COLO829 (cell line): ENCODE data around the gene ANKRD24.
"Not testable (repeated sequence)": the region's sequence is repeated elsewhere in the genome, so short reads cannot be mapped to it uniquely, and the experiment has no call there.

Source experiments
- DNase-seq: peaks from one replicate; pipeline ENCODE4 v3.0.0; 2012; ENCODE audit warnings: low spot score

The ANKRD24 gene

DNA sequence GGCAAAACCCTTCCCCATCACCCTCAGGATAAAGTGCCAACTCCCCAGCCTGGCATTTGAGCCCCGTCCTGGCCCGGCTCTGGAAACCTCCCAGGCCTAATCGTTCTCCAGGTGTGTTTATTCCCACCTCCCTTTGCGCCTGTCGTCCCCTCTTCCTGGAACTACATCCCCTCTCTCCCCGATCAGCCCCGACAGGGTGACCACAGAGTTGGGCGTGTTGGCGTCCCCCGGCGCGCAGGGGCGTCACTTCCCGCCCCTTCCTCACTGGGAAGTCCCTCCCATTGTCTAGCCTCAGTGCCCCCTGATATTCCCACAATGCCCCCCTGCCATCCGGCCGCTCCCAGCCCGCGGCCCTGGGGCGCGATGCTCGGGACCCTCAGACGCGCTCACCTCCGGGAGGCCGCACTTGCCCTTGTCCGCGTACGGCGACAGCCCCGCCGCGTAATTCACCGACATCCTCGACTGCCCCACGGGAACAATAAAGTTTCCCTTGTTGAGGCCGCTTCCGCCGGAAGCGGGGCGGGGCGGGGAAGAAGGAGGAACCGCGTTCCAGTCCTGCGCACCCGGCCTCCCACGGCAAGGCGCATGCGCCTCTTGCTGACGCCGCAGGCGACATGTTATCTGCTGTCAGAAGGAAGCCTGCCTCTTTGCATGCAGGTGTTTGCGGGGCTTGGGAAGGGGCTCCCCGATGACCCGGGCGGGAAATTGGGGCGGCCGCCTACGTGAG, at the start of gene ANKRD24, which contains the start of gene SIRT6:
TSS of gene ANKRD24 (plus strand) at position 606 of the 727 bp plus-strand sequence. CDS start 3,737 bp downstream, outside the sequence.
TSS of gene SIRT6 (minus strand) at position 480 of the 727 bp plus-strand sequence. CDS start at position 456, 24 bp downstream.
- DNase-seq: peak; percentile 98

DNA sequence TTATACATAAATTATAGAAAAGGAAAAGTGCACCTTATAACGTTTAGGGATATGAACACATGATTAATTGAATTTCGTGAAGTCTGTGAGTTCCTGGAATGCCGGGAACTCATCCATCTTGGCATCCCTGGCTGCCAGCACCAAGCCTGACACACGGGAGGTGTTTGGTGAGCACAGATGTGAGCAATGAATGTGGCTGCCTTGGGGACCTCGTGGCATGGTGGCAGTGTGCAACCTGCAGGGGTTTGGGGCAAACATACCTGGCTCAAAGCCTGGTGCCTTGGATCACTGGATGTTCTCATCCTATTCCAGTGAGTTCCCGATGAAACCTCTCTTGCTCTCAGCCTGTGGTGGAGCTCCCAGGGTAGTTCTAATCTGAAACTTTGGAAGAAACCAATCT, 48.1 kb upstream of the ANKRD24 start:
- no peak for DNase-seq

DNA sequence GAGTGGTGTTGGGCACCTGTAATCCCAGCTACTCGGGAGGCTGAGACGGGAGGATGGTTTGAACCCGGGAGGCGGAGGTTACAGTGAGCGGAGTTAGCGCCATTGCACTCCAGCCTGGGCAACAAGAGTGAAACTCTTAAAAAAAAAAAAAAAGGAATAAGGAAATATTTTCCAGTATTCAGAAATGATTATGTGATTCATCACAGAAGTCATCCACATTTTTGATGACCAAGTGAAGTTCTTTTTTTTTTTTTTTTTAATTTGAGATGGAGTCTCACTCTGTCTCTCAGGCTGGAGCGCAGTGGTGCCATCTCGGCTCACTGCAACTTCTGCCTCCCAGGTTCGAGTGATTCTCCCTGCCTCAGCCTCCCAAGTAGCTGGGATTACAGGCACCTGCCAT, 47.1 kb upstream of the ANKRD24 start:
- DNase-seq: not testable (repeated sequence)

DNA sequence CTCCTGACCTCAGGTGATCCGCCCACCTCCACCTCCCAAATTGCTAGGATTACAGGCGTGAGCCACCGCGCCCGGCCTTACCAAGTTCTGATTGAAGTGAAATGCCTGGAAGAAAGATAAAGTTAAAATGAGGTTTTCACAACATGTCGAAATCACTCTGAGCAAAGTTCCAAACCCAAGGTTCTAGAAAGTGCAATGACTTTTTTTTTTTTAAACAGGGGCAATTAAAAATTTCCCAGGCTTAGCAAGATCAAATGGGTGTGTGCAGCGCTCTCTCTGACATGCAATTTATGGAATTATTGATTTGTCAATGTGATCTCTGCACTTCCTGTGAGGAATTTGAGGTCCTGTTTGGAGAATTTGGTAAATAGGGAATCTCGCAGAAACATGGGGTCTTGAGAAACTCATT, 45.8 kb upstream of the ANKRD24 start:
- DNase-seq: no peak

DNA sequence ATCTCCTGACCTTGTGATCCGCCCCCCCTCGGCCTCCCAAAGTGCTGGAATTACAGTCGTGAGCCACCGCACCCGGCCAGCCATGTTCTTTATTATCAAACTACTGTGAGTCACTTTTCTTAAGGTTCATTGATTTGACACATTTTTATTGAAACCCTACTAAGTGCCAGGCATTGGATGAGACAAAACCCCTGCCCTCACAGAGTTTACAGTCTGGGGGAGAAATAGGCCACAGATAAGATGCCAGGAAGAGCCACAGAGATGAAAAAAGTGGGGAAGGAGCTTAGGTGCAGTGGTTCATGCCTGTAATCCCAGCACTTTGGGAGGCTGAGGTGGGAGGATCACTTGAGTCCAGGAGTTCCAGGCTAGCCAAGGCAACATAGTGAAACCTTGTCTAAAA, 44.0 kb upstream of the ANKRD24 start:
- DNase-seq: no peak

DNA sequence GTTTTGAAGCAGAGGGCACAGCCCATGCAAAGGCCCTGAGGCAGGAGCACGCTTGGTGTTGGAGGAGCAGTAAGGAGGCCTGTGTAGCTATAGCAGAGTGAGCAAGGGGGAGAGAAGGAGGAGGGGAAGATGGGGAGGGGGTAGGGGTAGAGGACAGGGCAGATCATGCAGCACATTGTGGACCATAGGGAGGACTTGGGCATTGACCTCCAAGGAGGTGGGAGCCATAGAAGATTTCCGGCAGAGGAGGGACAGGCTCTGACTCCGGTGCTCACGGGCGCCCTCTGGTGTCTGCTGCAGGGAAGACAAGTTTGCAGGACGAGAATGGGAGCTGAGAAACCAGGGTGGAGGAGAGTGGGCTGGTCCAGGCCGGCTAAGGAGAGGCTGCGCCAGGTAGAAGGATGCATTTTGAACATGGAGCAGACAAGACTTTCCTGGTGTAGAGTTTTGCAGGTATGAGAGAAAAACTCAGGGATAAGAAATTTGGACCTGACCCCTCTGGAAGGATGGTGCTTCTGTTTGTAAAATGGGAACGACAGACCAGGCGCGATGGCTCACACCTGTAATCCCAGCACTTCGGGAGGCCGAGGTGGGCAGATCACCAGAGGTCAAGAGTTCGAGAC, 42.8 kb upstream of the ANKRD24 start:
- peak; percentile 66 for DNase-seq

DNA sequence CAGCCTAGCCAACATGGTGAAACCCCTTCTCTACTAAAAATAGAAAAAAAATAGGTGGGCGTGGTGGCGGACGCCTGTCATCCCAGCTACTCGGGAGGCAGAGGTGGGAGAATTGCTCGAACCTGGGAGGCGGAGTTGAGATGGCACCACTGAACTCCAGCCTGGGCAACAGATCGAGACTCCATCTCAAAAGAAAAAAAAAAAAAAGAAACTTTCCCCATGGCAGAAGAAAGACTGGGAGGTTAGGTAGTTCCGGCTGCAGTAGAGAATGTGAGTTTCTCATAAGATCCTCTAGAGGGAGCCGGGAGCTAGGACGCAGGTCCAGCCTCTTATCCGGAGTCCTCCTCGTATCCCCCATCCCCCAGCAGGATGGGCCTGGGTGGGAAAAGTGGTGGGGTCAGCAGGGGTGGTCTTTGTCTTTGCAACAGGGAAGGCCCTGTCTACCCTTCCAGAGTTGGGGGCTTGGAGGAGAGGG, 42.2 kb upstream of the ANKRD24 start:
- DNase-seq: peak; percentile 90

DNA sequence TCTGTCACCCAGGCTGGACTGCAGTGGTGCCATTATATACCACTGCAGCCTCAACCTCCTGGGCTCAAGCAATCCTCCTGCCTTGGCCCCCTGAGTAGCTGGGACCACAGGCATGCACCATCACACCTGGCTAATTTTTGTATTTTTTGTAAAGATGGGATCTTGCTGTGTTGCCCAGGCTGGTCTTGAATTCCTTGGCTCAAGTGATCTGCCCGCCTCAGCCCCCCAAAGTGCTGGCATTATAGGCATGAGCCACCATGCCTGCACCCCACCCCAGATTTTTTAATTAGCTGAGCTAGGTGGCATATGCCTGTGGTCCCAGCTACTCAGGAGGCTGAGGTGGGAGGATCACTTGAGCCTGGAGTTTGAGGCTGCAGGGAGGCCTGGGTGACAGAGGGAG, 39.6 kb upstream of the ANKRD24 start:
- DNase-seq: not testable (repeated sequence)

DNA sequence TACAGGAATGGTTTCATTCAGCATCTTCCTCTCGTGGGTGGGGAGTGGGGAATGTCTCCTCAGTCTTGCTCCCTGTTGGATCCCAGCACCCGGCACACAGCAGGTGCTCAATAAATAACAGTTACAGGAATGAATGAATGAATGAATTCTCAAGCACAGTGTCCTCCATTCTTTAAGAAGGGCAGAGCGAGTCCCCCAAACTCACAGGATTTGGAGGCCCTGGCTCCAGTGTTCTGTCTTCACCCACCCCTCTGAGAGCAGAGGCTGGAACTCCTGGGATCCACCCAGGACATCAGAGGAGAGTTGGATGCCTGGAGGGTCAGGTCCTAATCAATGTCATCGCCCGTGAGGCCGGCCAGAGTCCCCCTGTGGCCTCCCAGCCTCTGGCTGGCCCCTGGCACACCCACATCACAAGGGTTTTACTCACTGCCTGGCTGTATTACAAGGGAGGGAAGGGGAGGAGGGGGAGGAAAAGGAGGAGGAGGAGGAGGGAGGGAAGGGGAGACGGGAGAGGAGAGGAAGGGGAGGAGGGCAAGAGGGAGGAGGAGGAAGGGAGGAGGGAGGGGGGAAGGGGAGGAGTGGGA, 37.7 kb upstream of the ANKRD24 start:
- peak; percentile 53 for DNase-seq

DNA sequence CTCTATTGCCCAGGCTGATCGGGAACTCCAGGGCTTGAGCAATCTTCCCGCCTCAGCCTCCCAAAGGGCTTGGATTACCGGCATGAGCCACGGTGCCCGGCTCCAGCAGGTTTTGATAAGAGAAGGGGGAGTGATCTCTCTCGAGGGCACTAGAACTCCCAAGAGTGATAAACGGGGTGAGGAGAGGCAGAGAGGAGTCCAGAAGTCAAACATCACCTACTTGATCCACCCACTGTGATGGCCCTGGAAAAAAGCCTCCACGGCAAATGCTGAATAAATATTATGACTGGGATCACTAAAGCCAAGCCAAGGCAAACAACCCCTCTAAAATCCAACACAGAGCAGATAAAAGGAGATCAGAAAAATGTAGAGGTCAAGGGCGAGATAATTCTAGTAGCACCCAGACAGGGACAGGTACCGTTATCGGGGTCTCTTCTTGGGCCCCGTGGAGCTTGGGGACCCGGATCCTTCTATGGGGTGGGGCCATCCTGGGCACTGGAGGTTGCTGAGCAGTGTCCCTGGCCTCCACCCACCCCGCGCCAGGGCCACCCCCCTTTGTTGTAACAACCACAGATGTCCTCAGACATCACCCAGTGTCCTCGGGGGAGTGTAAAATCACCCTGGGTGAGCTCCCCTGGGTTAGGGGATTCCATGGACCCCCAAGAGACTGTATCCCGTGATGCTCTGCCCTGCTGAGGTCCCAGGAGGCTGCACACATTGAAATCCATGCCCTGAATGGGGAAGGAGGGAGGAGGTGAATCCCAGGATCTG, 32.8 kb upstream of the ANKRD24 start:
- no peak for DNase-seq

DNA sequence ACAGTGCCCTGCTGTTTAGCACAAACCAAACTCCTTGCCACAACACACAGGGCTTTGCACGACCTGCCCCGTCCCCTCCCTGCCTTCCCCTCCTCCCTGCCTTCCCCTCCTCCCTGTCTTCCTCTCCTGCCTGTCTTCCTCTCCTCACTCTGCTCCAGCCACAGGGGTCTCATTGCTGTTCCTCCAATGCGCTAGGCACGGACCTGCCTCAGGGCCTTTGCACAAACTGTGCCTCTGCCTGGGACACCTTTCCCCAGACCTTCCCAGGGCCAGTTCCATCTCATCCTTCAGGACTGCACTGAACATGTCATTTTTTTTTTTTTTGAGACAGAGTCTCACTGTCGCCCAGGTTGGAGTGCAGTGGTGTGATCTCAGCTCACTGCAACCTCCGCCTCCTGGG, 30.9 kb upstream of the ANKRD24 start:
- DNase-seq: no peak

DNA sequence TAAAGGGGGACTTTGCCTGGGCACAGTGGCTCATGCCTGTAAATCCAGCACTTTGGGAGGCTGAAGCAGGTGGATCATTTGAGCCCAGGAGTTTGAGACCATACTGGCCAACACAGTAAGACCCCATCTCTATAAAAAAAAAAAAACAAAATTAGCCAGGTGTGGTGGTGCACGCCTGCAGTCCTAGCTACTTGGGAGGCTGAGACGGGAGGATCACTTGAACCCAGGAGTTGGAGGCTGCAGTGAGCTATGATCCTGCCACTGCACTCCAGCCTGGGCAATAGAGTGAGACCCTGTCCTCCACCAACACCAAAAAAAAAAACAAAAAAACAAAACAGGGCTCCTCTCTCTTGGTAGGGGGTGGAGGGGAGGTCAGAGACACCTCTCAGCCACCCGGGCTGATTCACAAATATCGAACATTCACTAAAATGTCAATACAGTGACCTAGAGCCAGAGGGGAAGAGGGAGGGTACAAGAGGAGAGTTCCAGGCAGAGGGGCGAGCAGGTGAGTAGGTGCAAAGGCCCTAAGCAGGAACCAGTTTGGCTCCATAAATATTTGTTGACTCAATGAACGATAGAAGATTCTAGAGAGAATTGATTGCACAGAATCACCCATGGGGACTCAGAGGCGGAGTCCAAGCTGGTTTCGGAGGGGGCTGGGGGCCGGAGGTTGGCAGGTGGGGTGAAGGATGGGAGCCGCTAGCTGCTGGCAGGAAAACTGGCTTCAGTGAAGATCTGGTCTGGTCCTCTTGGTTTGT, 30.1 kb upstream of the ANKRD24 start:
- no peak for DNase-seq

DNA sequence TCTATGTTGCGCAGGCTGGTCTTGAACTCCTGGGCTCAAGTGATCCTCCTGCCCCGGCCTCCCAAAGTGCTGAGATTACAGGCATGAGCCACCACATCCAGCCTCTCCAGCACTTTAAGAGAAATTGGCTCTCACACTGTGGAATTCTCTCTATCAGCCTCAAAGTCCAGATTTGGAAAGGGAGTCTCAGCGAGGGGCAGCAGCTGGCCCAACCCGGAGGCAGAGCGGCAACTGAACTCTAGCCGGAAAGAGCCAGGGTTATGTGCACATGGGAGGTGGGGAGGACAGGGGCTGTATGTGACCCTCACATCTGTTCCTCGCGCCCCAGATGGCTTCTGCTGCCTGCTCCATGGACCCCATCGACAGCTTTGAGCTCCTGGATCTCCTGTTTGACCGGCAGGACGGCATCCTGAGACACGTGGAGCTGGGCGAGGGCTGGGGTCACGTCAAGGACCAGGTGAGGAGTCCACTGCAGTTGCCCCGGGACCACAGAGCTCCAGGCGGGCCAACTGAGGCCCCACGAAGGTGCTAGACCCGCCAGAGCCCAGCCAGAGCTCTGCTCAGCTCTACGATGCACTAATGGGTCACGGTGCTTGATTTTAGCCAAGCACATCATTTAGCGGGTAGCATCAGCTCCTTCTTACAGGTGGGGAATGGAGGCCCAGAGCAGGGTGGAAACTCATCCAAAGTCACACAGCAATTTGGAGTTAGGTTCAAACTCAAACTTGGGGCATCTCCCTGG, 27.7 kb upstream of the ANKRD24 start:
- no peak for DNase-seq

DNA sequence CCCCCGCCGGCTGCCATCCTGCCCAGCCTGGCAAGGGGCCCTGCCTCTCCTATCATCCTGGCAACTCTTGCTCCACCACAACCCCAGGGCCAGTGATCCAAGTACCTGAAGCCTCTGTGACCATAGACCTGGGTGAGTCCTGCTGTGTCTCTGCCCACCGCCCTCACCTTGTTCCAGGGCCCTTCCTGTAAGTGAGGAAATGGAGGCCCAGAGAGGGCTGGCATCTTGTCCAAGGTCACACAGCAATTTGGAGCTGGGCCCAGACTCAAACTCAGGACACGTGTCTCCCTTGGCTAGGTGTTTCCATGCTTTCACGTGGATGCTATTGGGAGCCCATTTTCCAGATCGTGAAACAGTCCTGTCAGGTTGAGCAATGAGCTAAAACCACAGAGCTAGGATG, 25.3 kb upstream of the ANKRD24 start:
- DNase-seq: no peak

DNA sequence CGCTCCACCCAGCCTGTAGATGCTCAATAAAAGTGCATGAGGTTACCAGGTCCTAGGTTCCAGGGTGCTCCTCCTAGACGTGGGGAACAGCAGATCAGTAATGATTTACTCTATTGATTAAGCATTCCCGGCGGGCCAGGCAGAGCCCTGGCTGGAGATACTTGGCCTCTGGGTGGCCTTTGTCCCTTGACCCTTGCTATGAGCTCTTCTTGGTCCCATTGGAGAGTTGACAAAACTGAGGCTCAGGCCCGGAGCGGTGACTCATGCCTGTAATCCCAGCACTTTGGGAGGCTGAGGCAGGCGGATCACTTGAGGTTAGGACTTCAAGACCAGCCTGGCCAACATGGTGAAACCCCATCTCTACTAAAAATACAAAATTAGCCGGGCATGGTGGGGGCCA, 24.5 kb upstream of the ANKRD24 start:
- not testable (repeated sequence) for DNase-seq

DNA sequence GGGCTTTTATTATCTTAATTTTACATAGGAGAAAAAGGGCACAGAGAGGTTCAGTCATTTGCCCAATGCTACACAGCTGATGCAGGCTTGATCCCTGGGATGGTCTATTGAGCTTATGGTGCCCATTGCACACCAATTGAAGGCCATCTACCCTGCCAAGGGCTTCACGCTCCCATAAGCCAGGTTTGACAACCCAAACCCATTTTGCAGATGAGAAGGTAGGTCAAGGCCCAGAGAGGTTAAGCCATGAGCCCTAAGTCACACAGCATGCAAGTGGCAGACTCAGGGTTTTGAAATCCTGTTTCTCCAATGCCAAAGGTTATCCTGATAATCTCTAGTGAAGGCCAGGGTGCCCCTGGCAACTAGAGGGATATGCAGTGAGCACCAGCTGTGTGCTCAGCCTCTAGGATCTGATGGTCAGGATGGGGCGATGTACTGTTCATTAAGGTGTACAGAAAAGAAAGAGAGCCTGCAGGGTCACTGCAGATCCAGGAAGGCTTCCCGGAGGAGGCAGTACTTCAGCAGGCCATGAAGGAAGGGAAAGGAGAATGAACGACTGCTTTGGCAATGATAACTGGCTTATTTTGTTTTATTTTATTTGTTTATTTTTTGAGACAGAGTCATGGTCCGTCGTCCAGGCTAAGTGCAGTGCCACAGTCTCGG, 20.9 kb upstream of the ANKRD24 start:
- no peak for DNase-seq

DNA sequence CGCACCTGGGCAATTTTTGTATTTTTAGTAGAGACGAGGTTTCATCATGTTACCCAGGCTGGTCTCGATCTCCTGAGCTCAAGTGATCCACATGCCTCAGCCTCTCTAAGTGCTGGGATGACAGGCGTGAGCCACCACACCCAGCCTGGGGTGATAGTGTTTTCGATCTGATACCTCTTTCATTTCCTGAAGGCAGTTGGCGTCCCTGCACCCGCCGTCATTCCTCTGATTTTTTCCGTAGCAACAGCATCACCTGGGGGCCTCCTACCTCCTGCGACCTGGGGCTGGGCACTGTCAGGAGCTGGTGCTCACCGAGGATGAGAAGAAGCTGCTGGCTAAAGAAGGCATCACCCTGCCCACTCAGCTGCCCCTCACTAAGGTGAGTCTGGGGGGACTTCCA, 18.2 kb upstream of the ANKRD24 start:
- DNase-seq: no peak

DNA sequence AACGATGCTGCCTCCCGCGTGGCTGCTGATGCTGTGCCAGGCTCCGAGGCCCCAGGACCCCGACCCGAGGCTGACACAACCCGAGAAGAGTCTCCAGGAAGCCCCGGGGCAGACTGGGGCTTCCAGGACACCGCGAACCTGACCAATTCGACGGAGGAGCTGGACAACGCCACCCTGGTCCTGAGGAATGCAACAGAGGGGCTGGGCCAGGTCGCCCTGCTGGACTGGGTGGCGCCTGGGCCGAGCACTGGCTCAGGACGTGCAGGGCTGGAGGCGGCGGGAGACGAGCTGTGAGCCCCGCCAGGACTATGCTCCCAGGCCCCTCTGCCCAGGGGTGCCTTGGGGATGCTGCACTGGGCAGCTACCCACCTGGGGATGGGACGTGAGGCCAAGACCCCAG, 10.8 kb upstream of the ANKRD24 start:
- no peak for DNase-seq

DNA sequence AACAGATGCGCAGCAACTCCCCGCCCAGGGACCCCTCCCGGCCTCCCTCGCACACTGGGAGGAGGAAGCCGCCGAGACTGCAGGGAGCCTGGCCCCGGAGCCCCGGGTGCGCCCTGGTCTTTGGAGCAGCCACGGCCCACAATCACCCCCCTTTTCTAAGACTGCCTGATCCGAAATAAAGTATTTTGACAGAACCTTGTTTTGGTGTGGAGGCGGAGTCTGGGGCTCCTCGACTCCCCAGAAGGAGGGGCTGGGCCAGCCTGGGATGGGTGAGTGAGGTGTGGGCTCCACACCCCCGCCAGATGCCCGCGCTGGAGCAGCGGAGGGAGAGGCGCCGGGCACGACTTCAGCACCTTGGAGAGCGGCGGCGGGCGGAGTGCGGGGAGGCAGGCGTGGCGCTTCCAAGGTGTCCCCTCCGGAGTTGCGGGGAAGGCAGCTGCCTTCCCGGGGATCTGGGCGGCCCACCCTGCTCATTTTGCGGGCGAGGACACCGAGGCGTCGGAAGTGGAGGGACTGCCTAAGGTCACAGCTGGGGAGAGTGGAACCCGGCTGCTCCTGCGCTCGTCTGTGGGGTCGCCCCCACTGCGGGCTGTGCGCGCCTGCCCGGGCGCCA, 9.5 kb upstream of the ANKRD24 start:
- DNase-seq: no peak
